Mammary epithelial cell (primary cell): ENCODE data around the gene SLC4A8.

Experiments
- CTCF ChIP-seq, 2 donors: IDR thresholded peaks in 1 of 2; conservative IDR thresholded peaks in 1 of 2; 2 replicates each; pipeline ENCODE4 v1.5.1; 2011 to 2012; ENCODE audit warnings: inconsistent platforms in 2 of 2, low read length in 2 of 2, mild to moderate bottlenecking in 2 of 2, control low read depth in 1 of 2, low read depth in 1 of 2; ENCODE audit not compliant: insufficient read depth in 1 of 2; ENCODE audit errors: extremely low read depth in 1 of 2
- EZH2 ChIP-seq: IDR thresholded peaks from 2 replicates; pipeline ENCODE4 v1.6.1; 2012; ENCODE audit warnings: low read length, inconsistent platforms, borderline replicate concordance

DNA sequence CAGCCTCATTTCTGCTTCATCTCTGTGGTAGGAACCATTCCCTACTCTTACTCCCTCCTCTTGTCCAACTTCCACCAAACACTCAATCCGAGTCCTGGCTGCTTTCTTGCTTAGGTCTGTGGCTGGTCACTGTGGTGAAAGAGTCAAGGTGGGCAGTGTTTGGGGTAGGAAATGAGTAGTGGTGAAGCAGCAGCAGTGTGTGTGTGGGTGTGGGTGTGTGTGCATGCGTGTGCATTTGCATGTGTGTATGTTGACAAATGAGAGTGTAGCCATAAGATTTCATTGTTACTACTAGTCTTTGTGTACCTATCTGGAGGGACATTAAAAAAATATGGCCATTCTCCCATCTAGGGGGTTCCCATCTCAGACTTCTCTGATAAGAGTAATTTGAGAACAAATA, 87.8 kb downstream of the SLC4A8 start:
- no peak for TF ChIP-seq CTCF (conservative IDR thresholded peaks at IDR 0.05 in 1 of 2, IDR thresholded peaks at IDR 0.05 in 1 of 2; ENCODE audit: extremely low read depth in 1 of 2, insufficient read depth in 1 of 2, low read depth in 1 of 2, low read length in 2 of 2)
- TF ChIP-seq EZH2, result no peak
